H9 (cell line): ENCODE measurements around the gene ZC3H12C. TPM values are rescaled to one million over a fixed set of nuclear protein-coding genes. Genes with fewer than 3 reads are reported as not detected.

ENCODE experiments used
- DNase-seq: peaks from one replicate; pipeline ENCODE4 v3.0.0-alpha.2; 2017
- H2AFZ ChIP-seq: one replicate; pipeline ENCODE4 v1.6.1; 2013; ENCODE audit warnings: mild to moderate bottlenecking, low read length, control low read depth, moderate library complexity
- H2AK5ac ChIP-seq: 2 replicates; pipeline ENCODE4 v1.6.1; 2013; ENCODE audit warnings: low read length, control low read depth, mixed read lengths; ENCODE audit not compliant: insufficient read length
- H2BK120ac ChIP-seq: one replicate; pipeline ENCODE4 v1.6.1; 2013; ENCODE audit warnings: low read depth, mild to moderate bottlenecking, low read length, control low read depth, inconsistent platforms; ENCODE audit not compliant: poor library complexity, severe bottlenecking
- H2BK12ac ChIP-seq: 2 replicates; pipeline ENCODE4 v1.6.1; 2013; ENCODE audit warnings: low read length, control low read depth, mixed read lengths, low read depth; ENCODE audit not compliant: insufficient read length
- H2BK15ac ChIP-seq: 2 replicates; pipeline ENCODE4 v1.6.1; 2013; ENCODE audit warnings: low read depth, low read length, control low read depth
- H2BK20ac ChIP-seq: one replicate; pipeline ENCODE4 v1.6.1; 2013; ENCODE audit warnings: low read depth, mild to moderate bottlenecking, low read length, control low read depth, inconsistent platforms; ENCODE audit not compliant: poor library complexity, severe bottlenecking
- H2BK5ac ChIP-seq: 2 replicates; pipeline ENCODE4 v1.6.1; 2013; ENCODE audit warnings: low read length, control low read depth, mixed read lengths; ENCODE audit not compliant: insufficient read length
- H3K14ac ChIP-seq: 2 replicates; pipeline ENCODE4 v1.6.1; 2013; ENCODE audit warnings: low read length, control low read depth; ENCODE audit not compliant: insufficient read depth
- H3K18ac ChIP-seq: 2 replicates; pipeline ENCODE4 v1.6.1; 2013; ENCODE audit warnings: low read depth, mild to moderate bottlenecking, mixed read lengths, low read length, control low read depth; ENCODE audit not compliant: insufficient read length
- H3K23ac ChIP-seq: 2 replicates; pipeline ENCODE4 v1.6.1; 2013; ENCODE audit warnings: low read length, control low read depth, mixed read lengths, low read depth; ENCODE audit not compliant: insufficient read length
- H3K23me2 ChIP-seq: 2 replicates; pipeline ENCODE4 v1.6.1; 2013; ENCODE audit warnings: low read depth, mild to moderate bottlenecking, mixed read lengths, low read length, control low read depth; ENCODE audit not compliant: insufficient read length, poor library complexity, severe bottlenecking
- H3K27ac ChIP-seq: 2 replicates; pipeline ENCODE4 v1.5.1; 2013; ENCODE audit warnings: low read length, control low read depth, mixed read lengths, low read depth; ENCODE audit not compliant: insufficient read length
- H3K27me3 ChIP-seq: 2 replicates; pipeline ENCODE4 v1.6.1; 2013; ENCODE audit warnings: low read length, control low read depth, inconsistent platforms; ENCODE audit not compliant: insufficient read depth
- H3K4ac ChIP-seq: 2 replicates; pipeline ENCODE4 v1.6.1; 2013; ENCODE audit warnings: low read depth, mild to moderate bottlenecking, control low read depth, inconsistent platforms, low read length, moderate library complexity
- H3K4me1 ChIP-seq: 2 replicates; pipeline ENCODE4 v1.6.1; 2013; ENCODE audit warnings: low read length, control low read depth, inconsistent platforms; ENCODE audit not compliant: insufficient read depth
- H3K4me2 ChIP-seq: 2 replicates; pipeline ENCODE4 v1.6.1; 2013; ENCODE audit warnings: low read length, control low read depth, mixed read lengths; ENCODE audit not compliant: insufficient read length, insufficient read depth
- H3K56ac ChIP-seq: 2 replicates; pipeline ENCODE4 v1.6.1; 2013; ENCODE audit warnings: low read depth, mild to moderate bottlenecking, mixed read lengths, low read length, control low read depth; ENCODE audit not compliant: insufficient read length
- H3K79me1 ChIP-seq: 2 replicates; pipeline ENCODE4 v1.6.1; 2013; ENCODE audit warnings: low read depth, mild to moderate bottlenecking, moderate library complexity, low read length, control low read depth, inconsistent platforms; ENCODE audit not compliant: insufficient read depth, poor library complexity, severe bottlenecking
- H3K79me2 ChIP-seq: 2 replicates; pipeline ENCODE4 v1.6.1; 2013; ENCODE audit warnings: low read length, control low read depth, inconsistent platforms; ENCODE audit not compliant: insufficient read depth
- H3K9ac ChIP-seq: 2 replicates; pipeline ENCODE4 v1.6.1; 2013; ENCODE audit warnings: low read length, control low read depth, mixed read lengths; ENCODE audit not compliant: insufficient read length; ENCODE audit errors: extremely low read depth
- H3K9me3 ChIP-seq: one replicate; pipeline ENCODE4 v1.6.1; 2013; ENCODE audit warnings: low read depth, low read length, inconsistent platforms; ENCODE audit not compliant: control insufficient read depth
- H3T11ph ChIP-seq: one replicate; pipeline ENCODE4 v1.6.1; 2013; ENCODE audit warnings: mild to moderate bottlenecking, low read length, control low read depth, inconsistent platforms
- H4K20me1 ChIP-seq: one replicate; pipeline ENCODE4 v1.6.1; 2013; ENCODE audit not compliant: control insufficient read depth, insufficient read length, insufficient read depth
- H4K5ac ChIP-seq: 2 replicates; pipeline ENCODE4 v1.6.1; 2013; ENCODE audit warnings: low read depth, mild to moderate bottlenecking, mixed read lengths, low read length, control low read depth; ENCODE audit not compliant: insufficient read length
- H4K8ac ChIP-seq: replicated peaks from 2 replicates; pipeline ENCODE4 v1.6.1; 2013; ENCODE audit warnings: low read length, control low read depth, mixed read lengths, low read depth; ENCODE audit not compliant: insufficient read length
- H4K91ac ChIP-seq: 2 replicates; pipeline ENCODE4 v1.6.1; 2013; ENCODE audit warnings: low read depth, mild to moderate bottlenecking, moderate library complexity, mixed read lengths, low read length, control low read depth; ENCODE audit not compliant: insufficient read length
- H3K27ac Mint-ChIP-seq, 3 experiments: 2 replicates in 2 of 3; 3 replicates in 1 of 3; pipeline ENCODE4 v1.8.0; 2020 to 2021; ENCODE audit warnings: mixed read lengths in 3 of 3, mild to moderate bottlenecking in 1 of 3, moderate library complexity in 1 of 3
- H3K27me3 Mint-ChIP-seq: 2 replicates; pipeline ENCODE4 v1.8.0; 2021; ENCODE audit warnings: low read depth, mild to moderate bottlenecking, moderate library complexity, mixed read lengths
- H3K36me3 Mint-ChIP-seq, 3 experiments: 2 replicates in 2 of 3; 3 replicates in 1 of 3; pipeline ENCODE4 v1.8.0; 2020 to 2021; ENCODE audit warnings: low read depth in 3 of 3, mixed read lengths in 3 of 3; ENCODE audit not compliant: insufficient read depth in 1 of 3
- H3K4me1 Mint-ChIP-seq, 2 experiments: 2 replicates each; pipeline ENCODE4 v1.8.0; 2020; ENCODE audit warnings: mixed read lengths in 2 of 2
- H3K4me3 Mint-ChIP-seq, 2 experiments: 2 replicates in 1 of 2; 3 replicates in 1 of 2; pipeline ENCODE4 v1.8.0; 2020 to 2021; ENCODE audit warnings: mild to moderate bottlenecking in 2 of 2, mixed read lengths in 2 of 2, moderate library complexity in 1 of 2
- H3K9me3 Mint-ChIP-seq, 2 experiments: 2 replicates in 1 of 2; 3 replicates in 1 of 2; pipeline ENCODE4 v1.8.0; 2020; ENCODE audit warnings: mild to moderate bottlenecking in 2 of 2, mixed read lengths in 2 of 2, moderate library complexity in 1 of 2
- CTCF ChIP-seq: fragments of 200-600 bp; sonication (generic); conservative IDR thresholded peaks from 3 replicates; pipeline ENCODE4 v1.8.0; 2021; ENCODE audit warnings: antibody characterized with exemption, mild to moderate bottlenecking
- WGBS: extraction: QIAGEN DNeasy Blood & Tissue Kit; methylation state at CpG from one replicate; pipeline ENCODE4 v1.1.7; 2013; ENCODE audit warnings: missing lambda C conversion rate, low lambda C conversion rate, mixed read lengths; ENCODE audit not compliant: insufficient read length; ENCODE audit errors: extremely low coverage; 5-methylcytosine and 5-hydroxymethylcytosine counted together
- total RNA-seq: library from RNA; stranded (reverse); gene quantifications from 2 replicates; pipeline ENCODE4 v1.2.1, GENCODE V29; 2021

Gene ZC3H12C
- total RNA-seq, 1 experiment from 2014 or later, result 4.8 TPM

GRCh38 chr11:110200836-110201235 is 107.6 kb downstream of the ZC3H12C start:
- H2BK120ac ChIP-seq, result no peak overlapping the region
- Mint-ChIP-seq H3K9me3 (no peaks in the 10 kb centered on the region; a peak in 1 of 5 replicates), H3K4me3 (no peak overlapping the region), H3K27ac (no peak overlapping the region), H3K36me3 (no peaks in the 10 kb centered on the region), H3K4me1 (peaks cover 18 to 22% of the 10 kb centered on the region in 2 experiments), H3K27me3 (no peaks in the 10 kb centered on the region)
- H4K20me1 ChIP-seq, result no peaks in the 10 kb centered on the region
- H4K5ac ChIP-seq, result no peak overlapping the region
- no peaks in the 10 kb centered on the region for H3K9me3 ChIP-seq
- no peak overlapping the region for H2BK15ac ChIP-seq
- no peak overlapping the region for H3K14ac ChIP-seq
- no peak overlapping the region for H3K4me2 ChIP-seq
- no peak overlapping the region for H3K27ac ChIP-seq
- H3K18ac ChIP-seq, result no peak overlapping the region
- no peak overlapping the region for H3K56ac ChIP-seq
- H2AK5ac ChIP-seq, result no peak overlapping the region
- no peaks in the 10 kb centered on the region for H3K27me3 ChIP-seq
- no peaks in the 10 kb centered on the region for H3K79me2 ChIP-seq
- H3K23me2 ChIP-seq, result no peaks in the 10 kb centered on the region
- no peak overlapping the region for H3T11ph ChIP-seq
- peaks cover 3% of the 10 kb centered on the region; the same call in 1 of the 2 replicates for H3K4me1 ChIP-seq
- H2BK12ac ChIP-seq, result no peak overlapping the region
- no peaks in the 10 kb centered on the region for H3K79me1 ChIP-seq
- H4K91ac ChIP-seq, result no peak overlapping the region
- H4K8ac ChIP-seq, result no peak overlapping the region
- no peak overlapping the region for H2BK20ac ChIP-seq
- no peak for DNase-seq
- no peak overlapping the region for H3K9ac ChIP-seq
- H3K4ac ChIP-seq, result no peak overlapping the region
- no peak overlapping the region for H3K23ac ChIP-seq
- no peak overlapping the region for H2AFZ ChIP-seq
- no peak overlapping the region for H2BK5ac ChIP-seq
- no peak for TF ChIP-seq CTCF
- no CpG with 5 or more reads among the region's 10 CpGs for WGBS
